KMS-11 (cell line): ENCODE data around the gene TSSK1B.
"Not testable (repeated sequence)": the region's sequence is repeated elsewhere in the genome, so short reads cannot be mapped to it uniquely, and the experiment has no call there.

Source experiments
- H2AFZ ChIP-seq: fragments of 200-600 bp; sonication (generic); 2 replicates; pipeline ENCODE4 v1.6.1; 2016; ENCODE audit warnings: antibody characterized with exemption, mixed run types, low read depth
- H3K27ac ChIP-seq: fragments of 200-600 bp; sonication (generic); 2 replicates; pipeline ENCODE4 v1.6.1; 2016; ENCODE audit warnings: mild to moderate bottlenecking, mixed run types
- H3K27me3 ChIP-seq: fragments of 200-600 bp; sonication (generic); 2 replicates; pipeline ENCODE4 v1.6.1; 2017; ENCODE audit warnings: mild to moderate bottlenecking, low read depth, mixed run types, moderate library complexity; ENCODE audit not compliant: insufficient read depth
- H3K36me3 ChIP-seq: fragments of 200-600 bp; sonication (generic); 2 replicates; pipeline ENCODE4 v1.6.1; 2017; ENCODE audit warnings: mild to moderate bottlenecking, mixed run types; ENCODE audit not compliant: insufficient read depth
- H3K4me1 ChIP-seq: fragments of 200-600 bp; sonication (generic); 2 replicates; pipeline ENCODE4 v1.6.1; 2016; ENCODE audit warnings: mild to moderate bottlenecking, low read depth, mixed run types; ENCODE audit not compliant: poor library complexity, severe bottlenecking
- H3K4me2 ChIP-seq: fragments of 200-600 bp; sonication (generic); 2 replicates; pipeline ENCODE4 v1.7.0; 2016; ENCODE audit warnings: mild to moderate bottlenecking, mixed run types
- H3K4me3 ChIP-seq: fragments of 200-600 bp; sonication (generic); IDR thresholded peaks from 2 replicates; pipeline ENCODE4 v1.6.1; 2017; ENCODE audit warnings: low read depth, low read length, mixed read lengths; ENCODE audit not compliant: insufficient read depth
- H3K79me2 ChIP-seq: fragments of 200-600 bp; sonication (generic); 2 replicates; pipeline ENCODE4 v1.6.1; 2016; ENCODE audit warnings: low read depth, mixed run types; ENCODE audit not compliant: insufficient read depth
- H3K9ac ChIP-seq: fragments of 200-600 bp; sonication (generic); 2 replicates; pipeline ENCODE4 v1.6.1; 2016; ENCODE audit warnings: mild to moderate bottlenecking, mixed run types
- H4K20me1 ChIP-seq: fragments of 200-600 bp; sonication (generic); 2 replicates; pipeline ENCODE4 v1.6.1; 2016; ENCODE audit warnings: mild to moderate bottlenecking, mixed run types; ENCODE audit not compliant: insufficient read depth
- TF ChIP-seq, protein P1 (sequence below): fragments of 200-600 bp; sonication (generic); conservative IDR thresholded peaks from 2 replicates; pipeline ENCODE4 v1.6.1; 2017; ENCODE audit warnings: low read depth, mild to moderate bottlenecking, antibody characterized with exemption, low read length, moderate library complexity, mixed read lengths

Gene TSSK1B

DNA sequence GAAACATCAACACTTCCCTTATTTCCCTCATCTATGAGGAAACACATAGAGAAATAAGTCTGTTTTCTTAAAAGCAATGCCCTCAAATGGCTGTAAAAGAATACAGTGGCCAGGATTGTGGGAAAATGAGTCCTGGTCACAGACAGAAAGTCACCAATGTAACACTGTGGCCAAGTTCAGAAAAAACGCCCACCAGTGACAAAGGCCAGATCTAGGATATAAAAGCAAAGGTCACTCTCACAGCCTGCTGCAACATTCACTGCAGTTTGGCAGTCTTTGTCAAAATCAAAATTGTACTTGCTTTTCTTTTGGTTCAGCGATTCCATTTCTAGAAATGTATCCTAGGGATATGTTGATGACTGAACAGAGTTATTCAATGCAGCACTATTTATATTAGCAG lies 30.5 kb downstream of the TSSK1B start:
- no peak overlapping the region for H3K4me2 ChIP-seq
- H3K9ac ChIP-seq = no peak overlapping the region
- H2AFZ ChIP-seq = no peak overlapping the region
- H3K36me3 ChIP-seq = no peaks in the 10 kb centered on the region
- H3K79me2 ChIP-seq = no peaks in the 10 kb centered on the region
- H3K4me1 ChIP-seq = no peaks in the 10 kb centered on the region
- no peaks in the 10 kb centered on the region for H4K20me1 ChIP-seq
- H3K27me3 ChIP-seq = no peaks in the 10 kb centered on the region
- no peak overlapping the region for H3K27ac ChIP-seq
- no peak overlapping the region for H3K4me3 ChIP-seq
- TF ChIP-seq, protein P1, sequence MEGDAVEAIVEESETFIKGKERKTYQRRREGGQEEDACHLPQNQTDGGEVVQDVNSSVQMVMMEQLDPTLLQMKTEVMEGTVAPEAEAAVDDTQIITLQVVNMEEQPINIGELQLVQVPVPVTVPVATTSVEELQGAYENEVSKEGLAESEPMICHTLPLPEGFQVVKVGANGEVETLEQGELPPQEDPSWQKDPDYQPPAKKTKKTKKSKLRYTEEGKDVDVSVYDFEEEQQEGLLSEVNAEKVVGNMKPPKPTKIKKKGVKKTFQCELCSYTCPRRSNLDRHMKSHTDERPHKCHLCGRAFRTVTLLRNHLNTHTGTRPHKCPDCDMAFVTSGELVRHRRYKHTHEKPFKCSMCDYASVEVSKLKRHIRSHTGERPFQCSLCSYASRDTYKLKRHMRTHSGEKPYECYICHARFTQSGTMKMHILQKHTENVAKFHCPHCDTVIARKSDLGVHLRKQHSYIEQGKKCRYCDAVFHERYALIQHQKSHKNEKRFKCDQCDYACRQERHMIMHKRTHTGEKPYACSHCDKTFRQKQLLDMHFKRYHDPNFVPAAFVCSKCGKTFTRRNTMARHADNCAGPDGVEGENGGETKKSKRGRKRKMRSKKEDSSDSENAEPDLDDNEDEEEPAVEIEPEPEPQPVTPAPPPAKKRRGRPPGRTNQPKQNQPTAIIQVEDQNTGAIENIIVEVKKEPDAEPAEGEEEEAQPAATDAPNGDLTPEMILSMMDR = no peak

DNA sequence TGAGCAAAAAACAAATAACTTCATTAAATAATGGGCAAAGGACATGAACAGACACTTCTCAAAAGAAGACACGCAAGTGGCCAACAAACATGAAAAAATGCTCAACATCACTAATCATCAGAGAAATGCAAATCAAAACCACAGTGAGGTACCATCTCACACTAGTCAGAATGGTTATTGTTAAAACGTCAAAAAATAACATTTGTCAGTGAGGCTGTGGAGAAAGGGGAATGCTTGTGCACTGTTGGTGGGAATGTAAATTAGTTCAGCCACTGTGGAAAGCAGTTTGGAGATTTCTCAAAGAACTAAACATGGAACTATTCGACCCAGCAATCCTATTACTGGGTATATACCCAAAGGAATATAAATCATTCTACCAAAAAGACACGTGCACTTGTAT lies 36.8 kb downstream of the TSSK1B start:
- not testable (repeated sequence) for H3K4me3 ChIP-seq, H3K4me2 ChIP-seq, H3K9ac ChIP-seq, H3K4me1 ChIP-seq, H2AFZ ChIP-seq, H3K36me3 ChIP-seq, H3K27me3 ChIP-seq, H3K27ac ChIP-seq, H4K20me1 ChIP-seq, H3K79me2 ChIP-seq

DNA sequence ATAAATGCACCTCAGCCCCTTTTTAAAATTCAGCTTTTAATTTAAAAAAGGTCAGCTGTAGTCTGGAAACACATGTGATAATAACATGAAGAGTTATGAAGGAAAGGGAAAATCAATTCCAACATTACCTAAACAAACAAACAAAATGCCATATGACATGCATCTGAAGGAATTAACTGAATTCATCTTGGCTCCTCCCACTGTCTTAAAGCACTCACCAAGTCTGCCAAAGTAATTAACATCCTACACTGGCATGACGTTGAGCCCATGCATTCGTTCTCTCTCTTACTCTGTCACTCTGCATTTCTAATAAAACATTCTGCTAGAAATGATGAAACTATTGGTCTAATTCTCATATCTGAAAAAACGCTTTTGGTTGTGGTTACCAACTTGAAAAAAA lies 37.7 kb downstream of the TSSK1B start:
- H3K79me2 ChIP-seq = no peaks in the 10 kb centered on the region
- no peaks in the 10 kb centered on the region for H3K36me3 ChIP-seq
- H3K4me3 ChIP-seq = no peak overlapping the region
- H3K4me2 ChIP-seq = no peak overlapping the region
- H3K9ac ChIP-seq = no peak overlapping the region
- TF ChIP-seq, protein P1 = no peak
- H2AFZ ChIP-seq = no peak overlapping the region
- H4K20me1 ChIP-seq = no peaks in the 10 kb centered on the region
- H3K27ac ChIP-seq = no peak overlapping the region
- H3K27me3 ChIP-seq = no peaks in the 10 kb centered on the region
- H3K4me1 ChIP-seq = no peaks in the 10 kb centered on the region

DNA sequence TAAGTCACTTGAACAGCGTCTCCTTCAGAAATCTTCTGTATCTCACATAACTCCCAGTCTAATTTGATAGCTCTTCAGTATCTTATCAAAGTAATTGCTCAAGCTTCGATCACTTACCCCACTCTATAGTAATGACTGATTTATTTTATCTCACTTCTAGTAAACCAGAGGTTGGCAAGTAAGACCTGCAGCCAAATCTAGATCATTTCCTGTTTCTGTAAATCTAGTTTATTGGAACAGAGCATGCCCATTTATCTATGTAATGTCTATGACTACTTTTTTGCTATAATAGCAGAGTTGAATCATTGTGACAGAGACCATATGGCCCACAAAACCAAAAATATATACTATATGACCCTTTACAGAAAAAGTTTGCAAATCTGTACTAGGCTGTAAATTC lies 40.1 kb downstream of the TSSK1B start:
- Histone ChIP-seq H3K9ac (no peak overlapping the region), H3K79me2 (no peaks in the 10 kb centered on the region), H3K4me3 (no peak overlapping the region), H3K27me3 (no peaks in the 10 kb centered on the region), H3K4me1 (no peaks in the 10 kb centered on the region), H3K36me3 (no peaks in the 10 kb centered on the region), H4K20me1 (no peaks in the 10 kb centered on the region), H3K27ac (no peak overlapping the region), H3K4me2 (no peak overlapping the region), H2AFZ (no peak overlapping the region)
- TF ChIP-seq, protein P1 = no peak

DNA sequence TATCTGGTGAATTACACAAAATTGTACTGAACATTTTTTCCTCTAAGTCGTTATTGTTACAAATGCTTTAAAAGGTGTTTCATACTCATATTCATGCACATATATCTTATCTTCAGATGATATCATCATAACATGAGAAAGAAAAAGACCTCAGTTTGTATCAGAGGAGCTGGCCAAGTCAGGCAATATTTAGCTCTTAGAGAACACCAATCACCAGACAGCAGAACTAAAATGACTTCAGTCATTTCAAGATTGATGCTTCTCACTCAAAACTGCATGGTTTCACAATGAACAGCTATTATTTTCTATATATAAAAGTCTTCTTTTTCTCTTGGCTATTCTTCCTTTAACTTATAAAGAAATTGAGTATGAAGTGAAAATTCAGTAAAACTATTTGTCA lies 44.6 kb downstream of the TSSK1B start:
- H3K9ac ChIP-seq = no peak overlapping the region
- H3K4me3 ChIP-seq = no peak overlapping the region
- H3K36me3 ChIP-seq = no peaks in the 10 kb centered on the region
- no peaks in the 10 kb centered on the region for H4K20me1 ChIP-seq
- H3K4me2 ChIP-seq = no peak overlapping the region
- no peaks in the 10 kb centered on the region for H3K4me1 ChIP-seq
- no peaks in the 10 kb centered on the region for H3K27me3 ChIP-seq
- H2AFZ ChIP-seq = no peak overlapping the region
- H3K79me2 ChIP-seq = no peaks in the 10 kb centered on the region
- TF ChIP-seq, protein P1 = no peak
- H3K27ac ChIP-seq = no peak overlapping the region
